Measurements from ENCODE around the gene UBXN11.

UBXN11 gene

GRCh38 chr1:26279456-26280332, 26.7 kb downstream of the UBXN11 start, which contains the start of gene SH3BGRL3:
Gene SH3BGRL3, plus strand, starts transcription at chr1:26280086. Its CDS starts 70 bp downstream, at chr1:26280156.
- H3K4me3 Mint-ChIP-seq = peak within 1 kb of the TSS; percentile 94
- peak within 1 kb of the TSS; percentile 100 for H3K27ac Mint-ChIP-seq
- H3K27me3 Mint-ChIP-seq = no peaks in the 10 kb centered on the region
- peaks cover 24% of the 10 kb centered on the region for H3K36me3 Mint-ChIP-seq
- H3K4me1 Mint-ChIP-seq (ENCODE audit: low read depth) = peaks cover 85% of the 10 kb centered on the region
- H3K9me3 Mint-ChIP-seq (ENCODE audit: low read depth) = peaks cover 2% of the 10 kb centered on the region

- H3K4me3 Mint-ChIP-seq = peak overlapping the region; percentile 94
These were observed 27.5 kb downstream of the UBXN11 start for GRCh38 chr1:26278724-26279455.

GRCh38 chr1:26278303-26278702, 28.1 kb downstream of the UBXN11 start:
- H3K27me3 Mint-ChIP-seq = no peaks in the 10 kb centered on the region
- H3K36me3 Mint-ChIP-seq = peaks cover 26% of the 10 kb centered on the region
- peaks cover 2% of the 10 kb centered on the region for H3K9me3 Mint-ChIP-seq (ENCODE audit: low read depth)

More at GRCh38 chr1:26278724-26279455, 27.5 kb downstream of the UBXN11 start:
- H3K9me3 Mint-ChIP-seq (ENCODE audit: low read depth) = peaks cover 2% of the 10 kb centered on the region
- no peaks in the 10 kb centered on the region for H3K27me3 Mint-ChIP-seq
- peak overlapping the region; percentile 100 for H3K27ac Mint-ChIP-seq
- peaks cover 82% of the 10 kb centered on the region for H3K4me1 Mint-ChIP-seq (ENCODE audit: low read depth)
- peaks cover 27% of the 10 kb centered on the region for H3K36me3 Mint-ChIP-seq

GRCh38 chr1:26277719-26278118, 28.7 kb downstream of the UBXN11 start:
- peaks cover 2% of the 10 kb centered on the region for H3K9me3 Mint-ChIP-seq (ENCODE audit: low read depth)
- peaks cover 27% of the 10 kb centered on the region for H3K36me3 Mint-ChIP-seq
- H3K27me3 Mint-ChIP-seq = no peaks in the 10 kb centered on the region
- peak overlapping the region; percentile 100 for H3K27ac Mint-ChIP-seq
- peaks cover 70% of the 10 kb centered on the region for H3K4me1 Mint-ChIP-seq (ENCODE audit: low read depth)
- peak overlapping the region; percentile 94 for H3K4me3 Mint-ChIP-seq

More at GRCh38 chr1:26278303-26278702, 28.1 kb downstream of the UBXN11 start:
- H3K4me3 Mint-ChIP-seq = peak overlapping the region; percentile 94
- H3K27ac Mint-ChIP-seq = peak overlapping the region; percentile 100
- H3K4me1 Mint-ChIP-seq (ENCODE audit: low read depth) = peaks cover 76% of the 10 kb centered on the region

- Mint-ChIP-seq H3K27ac (peak overlapping the region; percentile 100), H3K4me1 (ENCODE audit: low read depth) (peaks cover 66% of the 10 kb centered on the region), H3K27me3 (no peaks in the 10 kb centered on the region), H3K9me3 (ENCODE audit: low read depth) (peaks cover 2% of the 10 kb centered on the region), H3K36me3 (peaks cover 28% of the 10 kb centered on the region), H3K4me3 (peak overlapping the region; percentile 94)
These were observed 29.2 kb downstream of the UBXN11 start for GRCh38 chr1:26277261-26277661.

- H3K4me1 Mint-ChIP-seq (ENCODE audit: low read depth) = peaks cover 59% of the 10 kb centered on the region
- H3K27me3 Mint-ChIP-seq = no peaks in the 10 kb centered on the region
- peaks cover 2% of the 10 kb centered on the region for H3K9me3 Mint-ChIP-seq (ENCODE audit: low read depth)
- H3K27ac Mint-ChIP-seq = peak overlapping the region; percentile 100
- peak overlapping the region; percentile 94 for H3K4me3 Mint-ChIP-seq
- H3K36me3 Mint-ChIP-seq = peaks cover 29% of the 10 kb centered on the region
These were observed 30.0 kb downstream of the UBXN11 start for GRCh38 chr1:26276432-26276838.

GRCh38 chr1:26275580-26276431, 30.6 kb downstream of the UBXN11 start:
- peak overlapping the region; percentile 100 for H3K27ac Mint-ChIP-seq

GRCh38 chr1:26274801-26275425, 31.5 kb downstream of the UBXN11 start:
- Mint-ChIP-seq H3K4me1 (ENCODE audit: low read depth) (peaks cover 51% of the 10 kb centered on the region), H3K27me3 (no peaks in the 10 kb centered on the region), H3K4me3 (no peak overlapping the region), H3K9me3 (ENCODE audit: low read depth) (peaks cover 2% of the 10 kb centered on the region), H3K36me3 (peaks cover 28% of the 10 kb centered on the region), H3K27ac (peak overlapping the region; percentile 51)

More at GRCh38 chr1:26275580-26276431, 30.6 kb downstream of the UBXN11 start:
- H3K4me3 Mint-ChIP-seq = peak overlapping the region; percentile 94
- peaks cover 53% of the 10 kb centered on the region for H3K4me1 Mint-ChIP-seq (ENCODE audit: low read depth)
- H3K9me3 Mint-ChIP-seq (ENCODE audit: low read depth) = peaks cover 2% of the 10 kb centered on the region
- H3K36me3 Mint-ChIP-seq = peaks cover 23% of the 10 kb centered on the region
- no peaks in the 10 kb centered on the region for H3K27me3 Mint-ChIP-seq

GRCh38 chr1:26269198-26269550, 37.3 kb downstream of the UBXN11 start:
- no peaks in the 10 kb centered on the region for H3K9me3 Mint-ChIP-seq (ENCODE audit: low read depth)
- H3K27me3 Mint-ChIP-seq = no peaks in the 10 kb centered on the region
- peaks cover 31% of the 10 kb centered on the region for H3K36me3 Mint-ChIP-seq
- H3K4me3 Mint-ChIP-seq = no peak overlapping the region
- H3K4me1 Mint-ChIP-seq (ENCODE audit: low read depth) = peaks cover 4% of the 10 kb centered on the region
- no peak overlapping the region for H3K27ac Mint-ChIP-seq

- Mint-ChIP-seq H3K27me3 (no peaks in the 10 kb centered on the region), H3K9me3 (ENCODE audit: low read depth) (no peaks in the 10 kb centered on the region), H3K27ac (no peak overlapping the region)
These were observed 37.9 kb downstream of the UBXN11 start for GRCh38 chr1:26268290-26269197.

GRCh38 chr1:26265405-26265804, 41.0 kb downstream of the UBXN11 start:
- H3K9me3 Mint-ChIP-seq (ENCODE audit: low read depth) = no peaks in the 10 kb centered on the region

More at GRCh38 chr1:26268290-26269197, 37.9 kb downstream of the UBXN11 start:
- H3K36me3 Mint-ChIP-seq = peaks cover 30% of the 10 kb centered on the region
- H3K4me3 Mint-ChIP-seq = no peak overlapping the region
- H3K4me1 Mint-ChIP-seq (ENCODE audit: low read depth) = peaks cover 4% of the 10 kb centered on the region

GRCh38 chr1:26263212-26263611, 43.2 kb downstream of the UBXN11 start:
- H3K9me3 Mint-ChIP-seq (ENCODE audit: low read depth) = no peaks in the 10 kb centered on the region

More at GRCh38 chr1:26265405-26265804, 41.0 kb downstream of the UBXN11 start:
- Mint-ChIP-seq H3K4me3 (no peak overlapping the region), H3K36me3 (peaks cover 23% of the 10 kb centered on the region), H3K27me3 (no peaks in the 10 kb centered on the region), H3K27ac (no peak overlapping the region), H3K4me1 (ENCODE audit: low read depth) (peaks cover 4% of the 10 kb centered on the region)

GRCh38 chr1:26259578-26259977, 46.9 kb downstream of the UBXN11 start:
- no peaks in the 10 kb centered on the region for H3K9me3 Mint-ChIP-seq (ENCODE audit: low read depth)
- H3K4me3 Mint-ChIP-seq = no peak overlapping the region
- no peaks in the 10 kb centered on the region for H3K27me3 Mint-ChIP-seq
- no peaks in the 10 kb centered on the region for H3K4me1 Mint-ChIP-seq (ENCODE audit: low read depth)
- H3K27ac Mint-ChIP-seq = no peak overlapping the region
- peaks cover 9% of the 10 kb centered on the region for H3K36me3 Mint-ChIP-seq

More at GRCh38 chr1:26263212-26263611, 43.2 kb downstream of the UBXN11 start:
- H3K4me3 Mint-ChIP-seq = no peak overlapping the region
- H3K27me3 Mint-ChIP-seq = no peaks in the 10 kb centered on the region
- H3K4me1 Mint-ChIP-seq (ENCODE audit: low read depth) = peaks cover 4% of the 10 kb centered on the region
- no peak overlapping the region for H3K27ac Mint-ChIP-seq
- H3K36me3 Mint-ChIP-seq = peaks cover 9% of the 10 kb centered on the region

Measured in activated naive CD8-positive, alpha-beta T cell (primary cell).